NCI-H146 (cell line): ENCODE measurements around the gene LRRFIP1.
A peak's percentile ranks its signal among the peaks of the same experiment; 100 is the strongest.
"Not testable (repeated sequence)": the region's sequence is repeated elsewhere in the genome, so short reads cannot be mapped to it uniquely, and the experiment has no call there.

ENCODE experiments used
- DNase-seq: peaks from one replicate; lab custom pipeline; 2025; lab: John Stamatoyannopoulos, UW

Gene LRRFIP1

DNA sequence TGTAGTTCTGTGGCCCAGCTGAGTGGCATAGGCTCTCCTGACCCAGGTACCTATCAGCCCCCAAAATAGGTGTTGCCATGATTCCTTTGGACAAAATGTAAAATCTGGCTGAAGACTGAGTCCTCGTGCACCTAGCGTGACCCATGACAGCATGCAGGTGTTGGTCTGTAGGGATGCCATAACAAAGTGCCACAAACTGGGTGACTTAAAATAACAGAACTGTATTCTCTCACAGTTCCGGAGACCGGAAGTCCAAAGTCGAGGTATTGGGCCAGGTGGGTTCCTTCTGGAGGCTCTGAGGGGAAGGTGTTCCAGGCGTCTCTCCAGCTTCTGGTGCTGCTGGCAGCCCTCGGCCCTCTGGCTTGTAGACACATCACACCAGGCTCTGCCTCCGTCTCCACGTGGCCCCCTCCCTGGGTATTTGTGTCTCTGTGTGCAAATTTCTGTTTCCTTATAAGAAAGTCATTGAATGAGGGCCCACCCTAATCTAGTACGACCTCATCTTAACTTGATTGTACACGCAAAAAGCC, 34.5 kb downstream of the LRRFIP1 start:
- DNase-seq: no peak

DNA sequence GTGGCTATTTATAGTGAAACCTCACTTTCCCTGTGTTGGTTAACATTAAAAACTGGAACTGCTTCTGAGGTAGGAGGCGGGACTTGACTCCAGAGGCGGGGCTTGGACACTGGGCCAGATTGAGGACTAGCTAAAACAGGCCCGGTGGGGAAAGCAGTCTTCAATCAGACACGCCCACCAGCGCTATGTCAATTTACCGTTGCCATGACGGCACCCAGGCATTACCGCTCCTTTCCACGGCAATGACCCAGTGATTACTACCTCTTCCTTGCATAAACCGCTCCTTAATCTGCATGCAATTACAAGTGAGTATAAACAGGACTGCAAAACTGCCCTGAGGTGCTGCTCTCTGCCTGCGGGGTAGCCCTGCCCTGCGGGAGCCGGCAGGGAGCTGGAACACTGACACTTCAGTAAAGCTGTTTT, 35.3 kb downstream of the LRRFIP1 start:
- DNase-seq: peak; percentile 92

DNA sequence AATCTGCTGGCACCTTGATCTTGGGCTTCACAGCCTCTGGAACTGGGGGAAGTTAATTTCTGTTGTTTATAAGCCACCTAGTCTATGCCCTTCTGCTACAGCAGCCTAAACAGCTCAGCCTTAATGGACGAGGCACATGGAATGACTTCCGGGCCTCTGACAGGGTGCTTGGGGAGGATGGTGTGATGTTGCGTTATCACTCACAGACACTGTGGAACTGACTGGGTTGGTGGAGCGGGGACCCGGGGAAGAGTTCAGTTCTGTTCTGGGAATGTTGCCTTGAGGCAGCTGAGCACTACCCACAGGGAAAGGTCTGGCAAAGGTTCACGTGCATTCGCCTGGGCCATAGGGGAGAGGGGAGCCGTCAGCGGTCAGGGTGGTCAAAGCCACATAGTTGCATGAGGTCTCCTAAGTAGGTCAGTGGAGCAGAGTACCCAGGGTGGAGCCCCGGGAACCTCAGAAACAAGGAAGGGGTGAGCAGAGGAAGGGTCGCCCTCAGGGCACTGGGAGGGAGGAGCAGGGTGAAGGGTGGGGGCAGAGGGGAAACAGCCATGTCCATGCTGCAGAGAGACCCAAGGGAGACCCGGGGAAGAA, 36.2 kb downstream of the LRRFIP1 start:
- DNase-seq: no peak

DNA sequence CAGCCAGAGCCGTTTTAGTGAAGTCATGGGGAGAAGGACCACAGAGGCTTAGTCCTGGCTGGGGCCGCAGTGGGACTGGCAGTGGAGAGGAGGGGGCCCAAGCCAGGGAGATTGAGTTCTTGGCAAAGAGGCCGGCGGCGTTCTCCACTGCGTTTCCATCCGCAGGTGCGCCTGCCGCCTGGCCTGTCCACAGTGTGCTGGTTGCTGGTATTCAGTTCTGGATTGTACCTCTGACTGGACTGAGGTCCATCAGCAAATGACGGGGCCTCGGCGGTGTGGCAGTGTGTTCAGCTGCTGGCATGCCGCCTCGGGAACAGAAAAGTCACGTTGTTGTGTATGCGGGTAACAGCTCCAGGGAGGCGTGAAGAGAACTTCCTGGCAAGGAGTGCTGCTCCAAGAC, 36.8 kb downstream of the LRRFIP1 start:
- DNase-seq: no peak

DNA sequence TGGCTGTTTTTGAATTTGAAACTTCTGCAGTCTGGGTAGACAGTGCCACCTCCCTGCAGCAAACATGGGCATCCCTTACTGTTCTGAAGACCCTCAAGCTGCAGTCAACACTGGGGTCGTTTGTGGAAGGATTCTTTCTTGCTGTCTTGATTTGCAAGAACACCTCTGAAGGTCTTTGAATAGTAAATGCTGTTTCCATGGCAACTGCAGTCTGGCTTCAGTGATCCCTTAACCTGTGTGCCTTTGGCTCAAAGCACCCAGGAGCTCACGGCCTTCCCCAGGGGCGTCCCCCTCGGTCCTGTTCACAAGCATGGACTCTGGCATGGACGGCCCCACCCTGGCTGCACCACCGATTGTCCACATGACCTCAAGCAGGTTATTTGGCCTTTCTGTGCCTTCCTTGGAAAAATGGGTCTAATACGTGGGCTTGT, 38.3 kb downstream of the LRRFIP1 start:
- DNase-seq: no peak

DNA sequence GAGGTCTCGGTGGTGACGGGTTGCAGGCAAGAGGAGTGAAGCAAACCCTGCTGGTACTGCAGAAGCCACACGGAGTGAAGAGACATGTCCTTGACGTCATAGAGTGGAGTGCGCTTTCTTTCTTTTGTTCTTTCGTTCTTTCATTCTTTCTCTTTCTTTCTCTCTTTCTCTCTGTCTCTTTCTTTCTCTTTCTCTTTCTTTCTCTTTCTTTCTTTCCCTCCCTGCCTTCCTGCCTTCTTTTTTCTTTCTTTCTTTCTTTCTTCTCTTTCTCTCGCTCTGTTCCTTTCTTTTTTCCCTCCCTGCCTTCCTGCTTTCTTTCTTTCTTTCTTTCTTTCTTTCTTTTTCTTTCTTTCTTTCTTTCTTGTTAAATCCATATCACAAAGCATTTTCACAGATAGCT, 39.2 kb downstream of the LRRFIP1 start:
- DNase-seq: no peak

DNA sequence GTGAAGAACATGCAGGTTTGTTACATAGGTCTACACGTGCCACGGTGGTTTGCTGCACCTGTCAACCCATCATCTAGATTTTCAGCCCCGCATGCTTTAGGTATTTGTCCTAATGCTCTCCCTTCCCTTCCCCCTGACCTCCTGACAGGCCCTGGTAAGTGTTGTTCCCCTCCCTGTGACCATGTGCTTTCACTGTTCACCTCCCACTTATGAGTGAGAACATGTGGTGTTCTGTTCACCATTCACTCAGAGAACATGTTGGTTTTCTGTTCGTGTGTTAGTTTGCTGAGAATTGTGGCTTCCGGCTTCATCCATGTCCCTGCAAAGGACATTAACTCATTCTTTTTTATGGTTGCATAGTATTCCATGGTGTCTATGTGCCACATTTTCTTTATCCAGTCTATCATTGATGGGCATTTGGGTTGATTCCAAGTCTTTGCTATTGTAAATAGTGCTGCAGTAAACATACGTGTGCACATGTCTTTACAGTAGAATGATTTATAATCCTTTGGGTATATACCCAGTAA, 39.7 kb downstream of the LRRFIP1 start:
- DNase-seq: not testable (repeated sequence)

DNA sequence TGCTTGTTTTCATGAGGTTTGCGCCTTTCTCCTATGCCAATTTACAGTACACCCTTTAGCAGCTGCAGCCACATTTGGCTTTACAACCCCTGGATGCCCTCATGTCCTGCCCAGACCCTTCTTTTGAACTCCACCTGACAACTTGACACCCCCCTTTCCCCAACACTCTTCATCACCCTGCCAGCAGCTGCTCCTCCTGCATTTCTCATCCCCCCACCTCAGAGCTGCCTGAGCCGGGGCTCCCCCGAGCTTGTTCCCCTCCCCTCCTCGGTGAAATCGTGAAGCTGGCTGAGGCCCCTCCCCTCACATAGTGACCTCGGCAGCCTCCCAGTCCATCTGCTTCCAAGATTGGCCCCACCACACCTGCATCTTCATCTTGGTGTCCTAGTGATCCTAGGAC, 40.5 kb downstream of the LRRFIP1 start:
- no peak for DNase-seq

DNA sequence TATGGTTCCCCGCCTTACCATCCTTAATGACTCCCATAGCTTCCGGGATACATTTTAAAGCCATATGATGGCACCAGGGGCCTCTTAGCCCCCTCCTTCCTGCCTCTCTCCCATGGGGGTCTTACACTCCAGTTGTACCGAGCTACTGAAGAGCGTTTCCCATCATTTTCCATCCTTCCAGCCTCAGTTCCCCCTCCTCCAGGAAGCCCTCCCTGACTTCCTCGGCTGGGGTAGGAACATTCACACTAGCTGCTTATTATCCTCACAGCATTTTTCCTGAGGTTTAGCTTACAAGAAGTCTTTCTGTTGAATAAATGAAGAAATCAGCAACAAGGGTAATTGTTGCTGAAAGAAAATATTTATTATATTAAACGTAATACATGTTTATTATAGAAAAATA, 41.1 kb downstream of the LRRFIP1 start:
- DNase-seq: no peak

DNA sequence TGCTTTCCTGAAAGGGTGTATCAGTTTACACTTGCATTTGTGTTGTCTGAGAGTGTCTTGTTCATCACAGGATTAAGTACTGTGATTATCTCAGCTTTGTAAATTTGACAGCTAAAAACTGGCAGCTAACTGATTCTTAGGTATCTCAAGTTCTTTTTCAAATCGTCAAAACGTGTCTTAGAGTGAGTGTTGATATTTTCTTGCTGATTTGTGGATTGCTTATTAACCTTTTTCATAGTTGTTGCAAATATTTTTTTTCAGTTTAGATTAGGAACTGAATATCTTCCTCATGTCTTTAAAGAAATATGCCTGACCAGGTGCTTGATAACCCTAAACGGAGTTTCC, 41.9 kb downstream of the LRRFIP1 start:
- DNase-seq: no peak

DNA sequence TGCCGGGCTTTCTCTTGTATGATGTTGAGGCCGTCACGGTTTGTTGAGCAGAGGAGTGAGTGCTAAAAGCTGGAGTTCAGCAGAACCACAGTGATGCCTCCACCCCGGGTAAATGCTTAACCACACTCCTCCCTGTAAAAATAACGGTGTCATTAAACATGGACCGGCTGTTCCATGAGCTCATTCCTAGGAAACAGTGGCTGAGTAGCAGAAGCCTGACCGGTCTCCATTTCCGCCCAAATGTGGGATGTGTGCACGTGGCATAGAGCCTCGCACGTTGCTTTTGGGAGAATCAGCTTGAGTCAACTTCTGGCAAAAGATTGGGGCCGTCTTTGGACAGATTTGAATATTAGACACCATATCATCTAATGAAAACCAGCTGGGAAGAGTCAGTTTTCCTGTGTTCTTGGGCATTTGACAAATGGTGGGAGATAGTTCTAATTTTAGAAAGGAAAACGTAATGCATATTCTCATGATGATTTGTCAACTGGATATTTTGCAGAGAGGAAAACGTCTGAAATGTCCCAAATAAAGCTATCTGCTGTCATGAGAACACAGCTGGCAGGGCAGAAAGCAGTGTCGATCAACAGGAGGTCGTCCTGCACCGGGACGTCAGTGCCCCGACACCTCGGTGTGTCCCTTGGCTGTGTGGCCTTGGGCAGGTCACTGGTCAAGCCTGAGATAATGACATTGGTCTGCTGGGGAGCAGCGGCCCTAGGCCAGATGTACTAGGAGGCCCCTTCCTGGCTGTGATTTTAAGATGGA, 42.4 kb downstream of the LRRFIP1 start:
- peak; percentile 88 for DNase-seq

DNA sequence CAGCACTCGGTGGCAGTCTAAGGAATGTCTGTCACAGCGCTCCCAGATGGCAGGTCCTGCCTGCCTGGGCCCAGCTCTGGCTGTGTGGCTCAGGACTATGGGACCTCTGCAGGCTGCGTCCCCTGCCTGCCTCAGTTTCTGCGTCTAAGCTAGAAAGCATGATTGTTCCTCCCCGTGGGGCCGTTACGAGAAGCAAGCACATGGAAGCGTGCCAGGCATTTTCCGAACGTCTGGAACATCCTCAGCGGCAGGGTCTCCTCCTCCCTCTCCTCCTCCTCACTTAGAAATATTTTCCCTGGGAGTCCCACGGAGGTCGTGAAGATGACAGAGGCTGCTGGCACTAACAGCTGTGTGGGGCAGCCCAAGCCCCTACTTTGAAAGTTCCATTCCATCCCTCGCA, 43.3 kb downstream of the LRRFIP1 start:
- no peak for DNase-seq

DNA sequence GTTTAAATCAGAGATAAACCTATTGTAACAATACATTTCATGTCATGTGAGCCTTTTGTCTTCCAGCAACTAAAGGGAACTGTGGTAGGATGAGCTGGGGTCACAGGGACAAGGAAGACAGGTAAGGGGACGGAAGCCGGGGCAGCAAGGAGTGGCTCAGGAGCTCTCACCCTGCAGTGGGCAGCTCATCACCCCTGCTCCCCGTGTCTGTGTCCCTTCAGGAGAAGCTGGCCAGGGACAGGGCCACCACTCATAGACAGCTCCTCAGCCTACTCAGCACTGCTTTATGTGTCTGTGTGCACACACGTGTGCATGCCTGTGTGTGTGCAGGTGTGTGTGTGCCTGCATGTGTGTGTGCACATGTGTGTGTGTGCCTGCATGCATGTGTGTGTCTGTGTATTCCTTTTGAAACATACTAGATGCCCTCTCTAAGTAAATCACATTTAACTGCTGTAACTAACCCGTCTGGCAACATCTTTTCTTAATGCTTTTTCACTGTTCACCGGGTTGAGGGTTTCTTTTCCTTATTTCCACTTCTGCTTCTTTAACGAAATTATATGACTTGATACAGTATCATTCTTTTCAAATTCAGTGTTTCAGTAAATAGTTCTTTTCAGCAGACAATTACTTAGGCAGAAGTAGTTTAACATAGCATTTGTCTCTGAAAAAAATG, 44.2 kb downstream of the LRRFIP1 start:
- no peak for DNase-seq

DNA sequence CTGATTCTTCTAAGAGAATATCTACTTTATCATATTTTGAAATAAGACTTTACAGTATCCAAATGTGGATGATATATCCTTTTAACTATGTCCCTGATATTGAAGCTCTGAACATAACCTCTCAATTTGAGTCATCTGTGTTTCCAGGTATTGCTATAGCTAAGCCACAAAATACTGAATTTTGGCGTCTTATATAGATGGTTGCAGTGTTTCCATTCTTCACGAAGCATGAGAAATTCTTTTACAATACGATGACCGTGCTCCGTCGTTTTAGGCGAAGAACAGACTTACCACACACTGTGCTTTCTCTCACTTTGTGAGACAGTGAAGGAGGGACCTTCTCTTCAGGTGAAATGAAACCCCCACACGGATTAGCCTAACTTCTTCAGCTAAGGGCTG, 45.3 kb downstream of the LRRFIP1 start:
- no peak for DNase-seq

DNA sequence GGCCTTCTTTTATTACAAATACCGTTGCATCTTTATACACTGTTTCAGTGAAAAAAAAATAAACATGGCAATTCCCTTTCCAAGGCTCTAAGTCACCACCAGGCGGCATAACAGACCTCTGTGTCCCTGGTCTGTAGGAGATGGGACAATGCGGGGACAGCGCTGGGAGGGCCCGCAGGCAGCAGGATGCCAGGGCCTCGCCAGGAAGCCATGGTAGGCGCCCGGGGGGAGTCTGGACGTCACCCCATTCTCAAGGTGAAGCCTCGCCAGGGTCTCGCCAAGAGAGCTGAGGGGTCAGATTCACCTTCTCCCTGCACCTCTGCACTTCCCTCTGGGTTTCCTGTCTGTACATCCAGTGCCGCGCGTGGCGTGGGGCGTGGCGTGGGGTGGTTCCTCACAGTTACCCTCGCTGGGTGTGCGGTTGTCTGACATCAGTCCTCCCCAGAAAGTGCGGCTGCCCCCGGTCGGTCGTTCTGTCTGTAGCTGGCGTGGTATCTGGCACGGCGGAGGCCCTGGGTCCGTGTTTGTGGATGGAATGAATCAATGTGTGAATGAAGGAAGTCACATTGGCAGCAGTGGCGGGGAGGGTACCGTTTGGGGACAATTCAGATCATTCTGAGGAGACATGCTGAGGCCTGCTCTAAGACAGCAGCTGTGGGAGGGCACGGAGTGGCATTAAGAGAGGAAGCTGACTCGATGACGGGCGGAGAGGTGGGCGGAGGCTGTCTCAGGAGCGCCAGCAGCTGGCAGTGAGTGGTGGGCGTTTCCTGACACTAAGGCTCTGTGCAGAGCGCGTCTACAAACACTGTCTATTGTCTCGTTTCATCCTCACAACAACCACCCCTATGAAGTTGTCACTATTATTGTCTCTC, 46.0 kb downstream of the LRRFIP1 start:
- DNase-seq: peak; percentile 85

DNA sequence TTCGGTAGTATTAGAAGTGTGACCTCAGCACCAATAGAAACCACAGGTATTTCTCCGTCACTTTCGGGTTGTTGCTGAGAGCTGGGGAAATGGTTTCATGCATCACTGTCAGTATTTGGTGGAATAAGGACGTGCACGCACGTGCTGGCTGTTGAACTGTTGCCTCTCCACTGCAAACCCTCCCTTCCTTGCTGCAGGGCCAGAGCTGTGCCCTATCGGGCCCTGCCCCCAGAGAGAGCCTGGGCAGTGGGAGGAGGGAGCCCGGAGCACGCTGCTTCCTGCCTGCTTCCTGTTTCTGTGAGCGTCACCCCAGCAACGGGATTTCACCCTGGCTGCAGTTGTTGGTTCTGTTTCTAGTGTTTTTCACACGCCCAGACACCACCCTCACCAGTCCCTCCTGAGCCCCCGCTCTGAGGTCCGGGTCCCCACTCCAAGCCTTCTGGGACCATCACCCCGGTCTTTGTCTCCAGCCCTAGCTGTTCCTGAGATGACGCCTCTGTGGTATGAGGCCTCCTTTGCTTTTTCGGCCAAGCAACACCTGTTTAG, 47.4 kb downstream of the LRRFIP1 start:
- no peak for DNase-seq

DNA sequence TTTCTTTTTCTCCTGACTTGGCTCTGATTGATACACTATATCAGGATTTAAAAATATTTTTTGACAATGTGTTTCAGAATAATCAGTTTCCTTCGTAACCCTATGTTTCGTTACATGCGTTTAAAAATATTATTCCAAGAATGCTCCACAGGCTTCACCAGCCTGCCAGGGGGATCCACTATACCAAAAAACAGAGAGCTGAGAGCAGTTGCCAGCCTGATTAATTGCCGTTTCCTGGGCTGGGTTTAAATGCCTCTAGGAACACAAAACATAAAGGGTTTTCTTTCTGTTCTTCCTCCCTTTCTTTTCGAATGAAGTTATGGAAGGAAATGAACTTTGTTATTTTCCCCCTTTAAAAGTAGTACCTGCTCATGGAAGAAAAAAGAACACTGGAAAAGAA, 47.9 kb downstream of the LRRFIP1 start:
- no peak for DNase-seq

DNA sequence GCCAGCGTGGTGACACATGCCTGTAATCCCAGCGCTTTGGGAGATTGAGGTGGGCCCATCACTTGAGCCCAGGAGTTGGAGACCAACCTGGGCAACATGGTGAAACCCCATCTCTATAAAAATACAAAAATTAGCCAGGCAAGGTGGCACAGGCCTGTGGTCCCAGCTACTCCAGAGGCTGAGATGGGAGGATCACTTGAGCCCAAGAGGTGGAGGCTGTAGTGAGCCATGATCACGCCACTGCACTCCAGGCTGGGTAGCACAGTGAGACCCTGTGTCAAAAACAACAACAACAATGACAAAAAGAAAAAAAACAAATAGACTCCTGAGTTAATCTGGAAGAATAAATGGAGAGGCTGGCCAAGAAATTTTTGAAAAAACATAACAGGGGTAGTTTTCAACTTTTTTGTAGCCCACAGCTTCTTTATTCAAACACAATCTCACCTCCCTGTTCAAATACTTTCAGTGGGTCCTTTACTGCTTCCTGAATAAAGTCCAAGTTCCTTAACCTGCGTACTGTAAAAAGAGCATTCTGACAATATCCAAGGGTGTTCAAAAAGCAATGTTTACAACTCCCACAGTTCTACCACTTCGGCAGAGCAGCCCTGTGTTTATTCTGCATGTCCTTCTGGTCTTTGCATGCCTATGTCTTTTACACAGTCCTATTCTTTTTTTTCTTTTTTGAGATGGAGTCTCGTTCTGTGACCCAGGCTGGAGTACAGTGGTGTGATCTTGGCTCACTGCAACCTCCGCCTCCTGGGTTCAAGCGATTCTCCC, 53.5 kb downstream of the LRRFIP1 start:
- DNase-seq: no peak

DNA sequence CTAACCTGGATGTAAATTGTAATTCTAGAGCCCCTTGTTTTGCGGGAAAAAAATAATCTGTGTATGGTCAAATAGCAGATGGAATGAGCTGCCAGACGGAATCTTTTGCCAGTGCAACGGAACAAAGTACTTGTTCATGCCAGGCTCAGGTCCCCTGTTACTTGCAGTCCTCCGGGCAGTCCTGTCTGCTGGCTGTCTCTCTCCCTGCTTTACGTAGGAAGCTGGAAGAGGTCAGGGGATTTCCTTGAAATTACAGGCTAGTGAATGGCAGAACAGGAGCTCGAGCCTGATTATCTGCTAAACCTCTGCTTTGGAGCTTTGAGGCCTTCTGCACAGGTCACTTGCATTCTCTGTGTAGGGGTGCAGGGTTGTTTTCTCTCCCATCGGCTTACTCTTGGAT, 54.8 kb downstream of the LRRFIP1 start:
- DNase-seq: no peak

DNA sequence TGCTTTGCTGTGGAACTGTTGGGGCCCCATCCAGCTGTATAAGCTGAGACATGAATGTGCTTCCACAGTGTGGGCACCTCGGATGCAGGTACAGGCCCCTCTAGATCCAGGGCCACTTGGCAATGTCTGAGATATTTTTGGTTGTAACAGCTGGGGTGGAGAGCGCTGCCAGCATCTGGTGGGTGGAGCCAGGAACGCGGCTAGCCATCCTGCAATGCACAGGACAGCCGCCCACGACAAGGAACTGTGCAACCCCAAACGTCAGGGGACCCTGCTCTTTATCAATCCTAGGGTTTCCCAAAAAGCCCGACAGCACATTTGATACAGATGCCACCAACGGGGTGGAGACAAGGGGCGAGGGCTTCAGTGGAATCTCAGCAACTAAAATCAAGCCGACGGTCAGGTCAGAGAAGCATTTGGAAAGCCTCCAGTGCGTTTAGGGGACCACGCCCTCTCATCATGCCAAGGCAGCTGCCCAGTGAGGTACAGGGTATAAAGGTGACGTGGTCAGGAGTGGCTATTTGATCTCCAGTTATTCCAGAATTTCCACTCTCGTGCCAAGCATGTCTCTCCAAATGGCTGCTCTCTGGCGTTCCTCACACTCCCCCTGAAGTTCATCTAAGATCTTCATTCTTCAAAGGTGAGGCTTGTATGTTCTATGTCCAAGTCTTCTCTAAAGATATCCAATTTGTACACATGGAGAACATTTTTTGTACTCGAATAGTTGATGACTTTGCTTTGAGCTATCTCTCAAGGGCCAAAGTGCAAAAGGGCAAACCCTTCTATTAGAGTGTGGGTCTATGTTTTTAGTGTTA, 55.7 kb downstream of the LRRFIP1 start:
- DNase-seq: no peak
